ENCODE measurements around the gene SOX10. TPM values are rescaled to one million over a fixed set of nuclear protein-coding genes. Genes with fewer than 3 reads are reported as not detected.

Gene SOX10
- total and polyA plus RNA-seq, 2 of the 13 experiments (the other 11 are each of a cell fraction or from before 2014, with no cell fraction given) = not detected

DNA sequence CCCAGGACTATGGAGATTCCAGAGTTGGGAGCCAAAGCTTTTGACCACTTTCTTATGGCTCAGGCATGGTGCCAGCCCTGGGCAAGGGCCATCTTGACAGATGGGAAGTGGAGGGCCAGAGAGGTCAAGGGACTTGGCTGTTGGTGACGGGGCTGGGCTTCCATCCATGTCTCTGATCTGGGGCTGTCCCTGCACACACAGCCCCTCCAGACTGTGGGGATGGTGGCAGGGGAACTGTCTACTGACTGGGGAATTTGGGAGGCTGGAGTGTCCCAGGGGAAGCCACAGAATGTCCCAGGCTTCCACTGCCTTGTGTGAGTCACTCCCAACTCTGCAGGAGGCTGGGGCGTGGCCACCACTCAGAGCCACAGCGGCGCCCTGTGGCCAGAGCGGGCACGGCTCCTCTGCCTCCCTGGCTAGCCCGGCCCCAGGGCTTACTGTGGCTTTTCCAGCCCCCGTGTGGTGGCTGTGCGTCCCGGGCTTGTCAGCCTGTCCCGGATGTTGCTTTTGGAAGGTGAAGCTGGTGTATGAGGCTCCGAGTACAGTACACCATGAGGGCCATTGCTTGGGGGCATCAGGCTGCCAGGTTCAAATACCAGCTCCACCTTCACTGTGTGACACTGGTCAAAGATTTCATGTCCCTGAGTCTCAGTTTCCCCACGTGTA lies 50.5 kb downstream of the SOX10 start (continued):
- TF ChIP-seq, protein P1, sequence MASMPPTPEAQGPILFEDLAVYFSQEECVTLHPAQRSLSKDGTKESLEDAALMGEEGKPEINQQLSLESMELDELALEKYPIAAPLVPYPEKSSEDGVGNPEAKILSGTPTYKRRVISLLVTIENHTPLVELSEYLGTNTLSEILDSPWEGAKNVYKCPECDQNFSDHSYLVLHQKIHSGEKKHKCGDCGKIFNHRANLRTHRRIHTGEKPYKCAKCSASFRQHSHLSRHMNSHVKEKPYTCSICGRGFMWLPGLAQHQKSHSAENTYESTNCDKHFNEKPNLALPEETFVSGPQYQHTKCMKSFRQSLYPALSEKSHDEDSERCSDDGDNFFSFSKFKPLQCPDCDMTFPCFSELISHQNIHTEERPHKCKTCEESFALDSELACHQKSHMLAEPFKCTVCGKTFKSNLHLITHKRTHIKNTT (CRISPR knock-in tag; IDR thresholded peaks at IDR 0.05) = no peak
- no peak for TF ChIP-seq ZNF10 (CRISPR knock-in tag; IDR thresholded peaks at IDR 0.05; ENCODE audit: borderline replicate concordance, low read depth)
- TF ChIP-seq ZNF550 (CRISPR knock-in tag; IDR thresholded peaks at IDR 0.05; ENCODE audit: borderline replicate concordance) = no peak
- no peak for TF ChIP-seq SPEN (CRISPR knock-in tag; IDR thresholded peaks at IDR 0.05; ENCODE audit: low read depth)
- TF ChIP-seq ZSCAN20 (CRISPR knock-in tag; IDR thresholded peaks at IDR 0.05; ENCODE audit: borderline replicate concordance) = no peak
- no peak for TF ChIP-seq KLF15 (CRISPR knock-in tag; IDR thresholded peaks at IDR 0.05; ENCODE audit: borderline replicate concordance)
- no peak for TF ChIP-seq KMT2B (CRISPR knock-in tag; IDR thresholded peaks at IDR 0.05)
- TF ChIP-seq ZNF44 (CRISPR knock-in tag; IDR thresholded peaks at IDR 0.05) = no peak
- TF ChIP-seq LCORL (IDR thresholded peaks at IDR 0.05) = no peak
- peak; percentile 95 for TF ChIP-seq LCORL (CRISPR knock-in tag; IDR thresholded peaks at IDR 0.05)
- TF ChIP-seq, protein P2, sequence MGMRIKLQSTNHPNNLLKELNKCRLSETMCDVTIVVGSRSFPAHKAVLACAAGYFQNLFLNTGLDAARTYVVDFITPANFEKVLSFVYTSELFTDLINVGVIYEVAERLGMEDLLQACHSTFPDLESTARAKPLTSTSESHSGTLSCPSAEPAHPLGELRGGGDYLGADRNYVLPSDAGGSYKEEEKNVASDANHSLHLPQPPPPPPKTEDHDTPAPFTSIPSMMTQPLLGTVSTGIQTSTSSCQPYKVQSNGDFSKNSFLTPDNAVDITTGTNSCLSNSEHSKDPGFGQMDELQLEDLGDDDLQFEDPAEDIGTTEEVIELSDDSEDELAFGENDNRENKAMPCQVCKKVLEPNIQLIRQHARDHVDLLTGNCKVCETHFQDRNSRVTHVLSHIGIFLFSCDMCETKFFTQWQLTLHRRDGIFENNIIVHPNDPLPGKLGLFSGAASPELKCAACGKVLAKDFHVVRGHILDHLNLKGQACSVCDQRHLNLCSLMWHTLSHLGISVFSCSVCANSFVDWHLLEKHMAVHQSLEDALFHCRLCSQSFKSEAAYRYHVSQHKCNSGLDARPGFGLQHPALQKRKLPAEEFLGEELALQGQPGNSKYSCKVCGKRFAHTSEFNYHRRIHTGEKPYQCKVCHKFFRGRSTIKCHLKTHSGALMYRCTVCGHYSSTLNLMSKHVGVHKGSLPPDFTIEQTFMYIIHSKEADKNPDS (CRISPR knock-in tag; IDR thresholded peaks at IDR 0.05) = no peak
- TF ChIP-seq ARNT2 (CRISPR knock-in tag; IDR thresholded peaks at IDR 0.05; ENCODE audit: low read depth) = 0 out of 2 replicates have a peak, but pooled peaks have one; percentile 57
- TF ChIP-seq, protein P3, sequence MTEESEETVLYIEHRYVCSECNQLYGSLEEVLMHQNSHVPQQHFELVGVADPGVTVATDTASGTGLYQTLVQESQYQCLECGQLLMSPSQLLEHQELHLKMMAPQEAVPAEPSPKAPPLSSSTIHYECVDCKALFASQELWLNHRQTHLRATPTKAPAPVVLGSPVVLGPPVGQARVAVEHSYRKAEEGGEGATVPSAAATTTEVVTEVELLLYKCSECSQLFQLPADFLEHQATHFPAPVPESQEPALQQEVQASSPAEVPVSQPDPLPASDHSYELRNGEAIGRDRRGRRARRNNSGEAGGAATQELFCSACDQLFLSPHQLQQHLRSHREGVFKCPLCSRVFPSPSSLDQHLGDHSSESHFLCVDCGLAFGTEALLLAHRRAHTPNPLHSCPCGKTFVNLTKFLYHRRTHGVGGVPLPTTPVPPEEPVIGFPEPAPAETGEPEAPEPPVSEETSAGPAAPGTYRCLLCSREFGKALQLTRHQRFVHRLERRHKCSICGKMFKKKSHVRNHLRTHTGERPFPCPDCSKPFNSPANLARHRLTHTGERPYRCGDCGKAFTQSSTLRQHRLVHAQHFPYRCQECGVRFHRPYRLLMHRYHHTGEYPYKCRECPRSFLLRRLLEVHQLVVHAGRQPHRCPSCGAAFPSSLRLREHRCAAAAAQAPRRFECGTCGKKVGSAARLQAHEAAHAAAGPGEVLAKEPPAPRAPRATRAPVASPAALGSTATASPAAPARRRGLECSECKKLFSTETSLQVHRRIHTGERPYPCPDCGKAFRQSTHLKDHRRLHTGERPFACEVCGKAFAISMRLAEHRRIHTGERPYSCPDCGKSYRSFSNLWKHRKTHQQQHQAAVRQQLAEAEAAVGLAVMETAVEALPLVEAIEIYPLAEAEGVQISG (CRISPR knock-in tag; IDR thresholded peaks at IDR 0.05) = peak; percentile 75
- no peak for TF ChIP-seq ZNF577 (CRISPR knock-in tag; IDR thresholded peaks at IDR 0.05; ENCODE audit: borderline replicate concordance, low read depth)
- no peak for TF ChIP-seq RNF2 (conservative IDR thresholded peaks at IDR 0.05; ENCODE audit: low read depth)
- TF ChIP-seq, protein P4, sequence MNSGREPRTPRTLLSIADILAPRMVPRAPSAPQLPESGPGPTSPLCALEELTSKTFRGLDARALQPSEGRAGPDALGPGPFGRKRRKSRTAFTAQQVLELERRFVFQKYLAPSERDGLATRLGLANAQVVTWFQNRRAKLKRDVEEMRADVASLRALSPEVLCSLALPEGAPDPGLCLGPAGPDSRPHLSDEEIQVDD (CRISPR knock-in tag; IDR thresholded peaks at IDR 0.05; ENCODE audit: borderline replicate concordance) = no peak
- TF ChIP-seq MXD4 (CRISPR knock-in tag; IDR thresholded peaks at IDR 0.05) = 0 out of 2 replicates have a peak, but pooled peaks have one; percentile 55
- TF ChIP-seq ZNF674 (CRISPR knock-in tag; IDR thresholded peaks at IDR 0.05; ENCODE audit: low read depth) = no peak
- peak; percentile 39 for TF ChIP-seq HNRNPLL (IDR thresholded peaks at IDR 0.05; ENCODE audit: low read depth, low read length, poor library complexity, severe bottlenecking)
- TF ChIP-seq SSRP1 (CRISPR knock-in tag; IDR thresholded peaks at IDR 0.05) = 0 out of 2 replicates have a peak, but pooled peaks have one; percentile 34
- TF ChIP-seq, protein P5, sequence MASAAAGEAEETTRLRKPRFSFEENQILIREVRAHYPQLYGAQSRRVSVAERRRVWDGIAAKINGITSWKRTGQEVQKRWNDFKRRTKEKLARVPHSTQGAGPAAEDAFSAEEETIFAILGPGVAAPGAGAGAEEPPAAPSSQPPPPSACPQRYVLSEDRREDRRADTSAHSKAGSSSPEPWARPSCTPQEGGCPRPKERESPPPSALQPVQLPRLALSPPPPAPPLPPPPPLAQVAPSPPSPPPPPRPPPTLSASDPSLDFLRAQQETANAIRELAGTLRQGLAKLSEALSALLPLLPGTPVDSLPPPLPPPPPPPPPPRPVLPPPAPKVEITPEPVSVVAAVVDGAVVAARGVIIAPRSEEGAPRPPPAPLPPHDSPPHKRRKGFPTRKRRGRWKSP (CRISPR knock-in tag; IDR thresholded peaks at IDR 0.05) = no peak
- no peak for TF ChIP-seq NONO (IDR thresholded peaks at IDR 0.05)
- peak; percentile 68 for TF ChIP-seq NONO (CRISPR knock-in tag; conservative IDR thresholded peaks at IDR 0.05)

All from HepG2 (cell line).